Thyroid gland (tissue), 4 donors: ENCODE measurements around the gene PREX1. TPM values are rescaled to one million over a fixed set of nuclear protein-coding genes. Genes with fewer than 3 reads are reported as not detected.

Source experiments
- DNase-seq, 2 donors: peaks; one replicate each; pipeline ENCODE4 v3.0.0-alpha.2; 2019
- H3K27ac ChIP-seq, 3 donors: fragments of 200-600 bp; sonication (generic); 1 replicate in 2 of 3; 2 replicates in 1 of 3; pipeline ENCODE4 v1.5.1; 2016 to 2019; ENCODE audit warnings: mild to moderate bottlenecking in 1 of 3, moderate library complexity in 1 of 3
- H3K27me3 ChIP-seq: fragments of 200-600 bp; sonication (generic); one replicate; pipeline ENCODE4 v1.5.1; 2019
- H3K36me3 ChIP-seq, 2 donors: fragments of 200-600 bp; sonication (generic); one replicate each; pipeline ENCODE4 v1.5.1; 2016 to 2019
- H3K4me1 ChIP-seq, 2 donors: fragments of 200-600 bp; sonication (generic); one replicate each; pipeline ENCODE4 v1.5.1; 2017 to 2019
- H3K4me3 ChIP-seq, 3 donors: fragments of 200-600 bp; sonication (generic); replicated peaks in 1 of 3; 1 replicate in 2 of 3; 2 replicates in 1 of 3; pipeline ENCODE4 v1.5.1; 2016; ENCODE audit warnings: mild to moderate bottlenecking in 1 of 3
- H3K9me3 ChIP-seq: fragments of 200-600 bp; sonication (generic); one replicate; pipeline ENCODE4 v1.5.1; 2017
- CTCF ChIP-seq, 6 experiments: fragments of 200-600 bp in 3 of 6; fragments of 450-650 bp in 3 of 6; sonication (generic) in 3 of 6; IDR thresholded peaks; one replicate each; pipeline ENCODE4 v1.5.1; 2016 to 2019; ENCODE audit warnings: antibody characterized with exemption in 6 of 6, mild to moderate bottlenecking in 2 of 6, inconsistent platforms in 1 of 6, moderate library complexity in 1 of 6
- POLR2A ChIP-seq, 2 donors: fragments of 450-650 bp; IDR thresholded peaks; one replicate each; pipeline ENCODE4 v1.6.1; 2017; ENCODE audit warnings: antibody characterized with exemption in 2 of 2, mild to moderate bottlenecking in 2 of 2, moderate library complexity in 1 of 2
- WGBS, 2 donors: methylation state at CpG; one replicate each; pipeline ENCODE4 v1.1.5; 2017; 5-methylcytosine and 5-hydroxymethylcytosine counted together
- intact Hi-C: fragments of 100-400 bp; cut with DNase I; formaldehyde crosslinking; loops from one replicate; pipeline ENCODE4 v1.15.1; 2023
- total RNA-seq, 4 donors: library from RNA; depleted of rRNA; stranded (reverse); fragments of >200 nt; gene quantifications; one replicate each; pipeline ENCODE4 v1.2.3, GENCODE V29; 2016

PREX1 gene
- total RNA-seq, 4 donors from 2014 or later = 10.2 to 42.7 (median 18.7) TPM

- no peak overlapping the region for H3K4me3 ChIP-seq
- intact Hi-C loops = no loop called here
- no peaks in the 10 kb centered on the region for H3K9me3 ChIP-seq
- DNase-seq = no peak
- WGBS, 2 donors = 64 to 70% methylated on average over 5 of the region's 5 CpGs
- H3K27me3 ChIP-seq = no peaks in the 10 kb centered on the region
- no peak overlapping the region for H3K27ac ChIP-seq
- H3K4me1 ChIP-seq = peaks cover 12 to 24% of the 10 kb centered on the region in 2 donors
- H3K36me3 ChIP-seq = no peaks in the 10 kb centered on the region
- TF ChIP-seq CTCF (IDR thresholded peaks at IDR 0.05) (no peak), POLR2A (IDR thresholded peaks at IDR 0.05) (no peak)
Measured at GRCh38 chr20:48795732-48796131, 32.1 kb downstream of the PREX1 start.

- WGBS, 2 donors = 76 to 78% methylated on average over 5 of the region's 5 CpGs
- Histone ChIP-seq H3K27me3 (no peaks in the 10 kb centered on the region), H3K4me3 (no peak overlapping the region), H3K9me3 (no peaks in the 10 kb centered on the region), H3K4me1 (peaks cover 16 to 29% of the 10 kb centered on the region in 2 donors), H3K27ac (no peak overlapping the region), H3K36me3 (no peaks in the 10 kb centered on the region)
- DNase-seq = no peak
- intact Hi-C loops = no loop called here
- TF ChIP-seq CTCF (IDR thresholded peaks at IDR 0.05) (no peak), POLR2A (IDR thresholded peaks at IDR 0.05) (no peak)
Measured at GRCh38 chr20:48794816-48795457, 32.9 kb downstream of the PREX1 start.

GRCh38 chr20:48794360-48794759, 33.4 kb downstream of the PREX1 start:
- no peaks in the 10 kb centered on the region for H3K9me3 ChIP-seq
- H3K36me3 ChIP-seq = no peaks in the 10 kb centered on the region
- DNase-seq = no peak
- 13 to 32% methylated on average over 2 to 5 of the region's 5 CpGs for WGBS, 2 donors
- intact Hi-C loops = no loop called here
- H3K27me3 ChIP-seq = no peaks in the 10 kb centered on the region
- H3K4me1 ChIP-seq = peaks cover 16 to 29% of the 10 kb centered on the region in 2 donors
- no peak for TF ChIP-seq CTCF (IDR thresholded peaks at IDR 0.05)
- TF ChIP-seq POLR2A (IDR thresholded peaks at IDR 0.05) = no peak
- no peak overlapping the region for H3K4me3 ChIP-seq
- no peak overlapping the region for H3K27ac ChIP-seq

GRCh38 chr20:48793776-48794175, 34.0 kb downstream of the PREX1 start:
- Histone ChIP-seq H3K27ac (no peak overlapping the region), H3K4me3 (no peak overlapping the region), H3K36me3 (no peaks in the 10 kb centered on the region), H3K9me3 (no peaks in the 10 kb centered on the region), H3K4me1 (peaks cover 16 to 29% of the 10 kb centered on the region in 2 donors), H3K27me3 (no peaks in the 10 kb centered on the region)
- 57 to 66% methylated on average over 2 to 3 of the region's 3 CpGs for WGBS, 2 donors
- intact Hi-C loops = no loop called here
- no peak for TF ChIP-seq POLR2A (IDR thresholded peaks at IDR 0.05)
- no peak for TF ChIP-seq CTCF (IDR thresholded peaks at IDR 0.05)
- no peak for DNase-seq

GRCh38 chr20:48791666-48792071, 36.1 kb downstream of the PREX1 start:
- Histone ChIP-seq H3K27ac (peak overlapping the region; percentile 11 to 33 (median 20)), H3K36me3 (no peaks in the 10 kb centered on the region), H3K27me3 (no peaks in the 10 kb centered on the region), H3K4me3 (no peak overlapping the region), H3K4me1 (peaks cover 16 to 29% of the 10 kb centered on the region in 2 donors), H3K9me3 (no peaks in the 10 kb centered on the region)
- TF ChIP-seq CTCF (IDR thresholded peaks at IDR 0.05) = no peak
- TF ChIP-seq POLR2A (IDR thresholded peaks at IDR 0.05) = no peak
- intact Hi-C loops = no loop called here
- 4 to 8% methylated on average over 6 of the region's 6 CpGs for WGBS, 2 donors
- peak; percentile 73 to 75 for DNase-seq
